ENCODE data around the gene TPPP2.

The TPPP2 gene

GRCh38 chr14:21077672-21078071 lies 47.7 kb downstream of the TPPP2 start:
- no peak for DNase-seq (ENCODE audit: low read depth)

- DNase-seq (ENCODE audit: low read depth) = no peak
These were observed 48.3 kb downstream of the TPPP2 start for GRCh38 chr14:21078287-21078686.

GRCh38 chr14:21078726-21079125 lies 48.7 kb downstream of the TPPP2 start:
- DNase-seq (ENCODE audit: low read depth) = no peak

- no peak for DNase-seq (ENCODE audit: low read depth)
These were observed 51.6 kb downstream of the TPPP2 start for GRCh38 chr14:21081521-21082142.
